ENCODE data around the gene STT3A. TPM values are rescaled to one million over a fixed set of nuclear protein-coding genes. Genes with fewer than 3 reads are reported as not detected.

The STT3A gene
- total RNA-seq, 2 donors from 2014 or later, result 51.7 to 69.7 TPM

DNA sequence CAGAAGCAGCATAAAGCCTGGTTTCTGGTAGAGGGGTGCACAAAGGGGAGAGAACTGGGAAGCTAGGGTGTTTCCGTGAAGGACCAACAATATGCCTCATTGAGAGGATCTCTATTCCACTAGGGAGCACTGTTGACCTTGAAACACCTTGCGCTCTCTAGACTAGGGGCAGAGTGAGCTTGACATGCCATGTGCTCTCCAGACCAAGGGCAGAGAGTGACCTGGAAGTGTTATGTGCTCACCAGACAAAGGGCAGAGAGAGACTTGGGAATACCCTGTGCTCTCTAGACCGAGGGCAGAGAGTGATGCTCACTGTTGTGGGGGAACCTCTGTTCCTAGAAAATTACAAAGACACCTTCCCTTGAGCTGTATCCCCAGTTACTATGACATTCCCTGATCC is 38.6 kb upstream of the STT3A start:
- no peak overlapping the region for H3K27ac ChIP-seq
- no peaks in the 10 kb centered on the region for H3K27me3 ChIP-seq
- peaks cover 0 to 20% of the 10 kb centered on the region in 2 donors for H3K9me3 ChIP-seq
- H3K4me3 ChIP-seq, result no peak overlapping the region
- no peaks in the 10 kb centered on the region for H3K4me1 ChIP-seq
- TF ChIP-seq, protein P1, sequence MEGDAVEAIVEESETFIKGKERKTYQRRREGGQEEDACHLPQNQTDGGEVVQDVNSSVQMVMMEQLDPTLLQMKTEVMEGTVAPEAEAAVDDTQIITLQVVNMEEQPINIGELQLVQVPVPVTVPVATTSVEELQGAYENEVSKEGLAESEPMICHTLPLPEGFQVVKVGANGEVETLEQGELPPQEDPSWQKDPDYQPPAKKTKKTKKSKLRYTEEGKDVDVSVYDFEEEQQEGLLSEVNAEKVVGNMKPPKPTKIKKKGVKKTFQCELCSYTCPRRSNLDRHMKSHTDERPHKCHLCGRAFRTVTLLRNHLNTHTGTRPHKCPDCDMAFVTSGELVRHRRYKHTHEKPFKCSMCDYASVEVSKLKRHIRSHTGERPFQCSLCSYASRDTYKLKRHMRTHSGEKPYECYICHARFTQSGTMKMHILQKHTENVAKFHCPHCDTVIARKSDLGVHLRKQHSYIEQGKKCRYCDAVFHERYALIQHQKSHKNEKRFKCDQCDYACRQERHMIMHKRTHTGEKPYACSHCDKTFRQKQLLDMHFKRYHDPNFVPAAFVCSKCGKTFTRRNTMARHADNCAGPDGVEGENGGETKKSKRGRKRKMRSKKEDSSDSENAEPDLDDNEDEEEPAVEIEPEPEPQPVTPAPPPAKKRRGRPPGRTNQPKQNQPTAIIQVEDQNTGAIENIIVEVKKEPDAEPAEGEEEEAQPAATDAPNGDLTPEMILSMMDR (IDR thresholded peaks at IDR 0.05), result no peak
- H3K36me3 ChIP-seq, result no peaks in the 10 kb centered on the region
- no peak for DNase-seq (ENCODE audit: low spot score)

- Histone ChIP-seq H3K4me1 (no peaks in the 10 kb centered on the region), H3K27me3 (no peaks in the 10 kb centered on the region), H3K4me3 (no peak overlapping the region), H3K36me3 (no peaks in the 10 kb centered on the region), H3K9me3 (no peaks in the 10 kb centered on the region), H3K27ac (no peak overlapping the region)
- TF ChIP-seq, protein P1 (IDR thresholded peaks at IDR 0.05), result no peak
- no peak for DNase-seq (ENCODE audit: low spot score)
Measured at GRCh38 chr11:125559888-125560287, 32.8 kb upstream of the STT3A start.

DNA sequence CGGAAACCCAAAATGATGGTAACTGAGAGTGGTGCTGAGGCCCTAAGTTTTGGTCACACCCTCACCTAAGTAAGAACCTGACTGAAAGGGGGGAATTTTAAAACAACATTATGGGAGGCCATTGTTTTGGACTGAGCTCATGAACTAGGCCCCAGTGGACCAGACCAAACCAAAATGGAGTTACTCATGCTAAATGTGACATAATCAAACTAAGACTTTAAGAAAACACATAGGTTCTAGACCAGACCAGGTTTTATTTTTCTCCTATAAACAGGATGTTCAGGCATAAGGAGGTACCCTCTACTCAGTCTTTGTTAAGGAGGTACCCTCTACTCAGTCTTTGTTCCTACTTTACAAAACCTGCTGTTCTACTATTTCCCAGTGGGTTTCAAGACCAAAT is 30.7 kb upstream of the STT3A start:
- H3K36me3 ChIP-seq, result no peaks in the 10 kb centered on the region
- no peak overlapping the region for H3K27ac ChIP-seq
- DNase-seq (ENCODE audit: low spot score), result no peak
- no peak overlapping the region for H3K4me3 ChIP-seq
- no peaks in the 10 kb centered on the region for H3K9me3 ChIP-seq
- TF ChIP-seq, protein P1 (IDR thresholded peaks at IDR 0.05), result no peak
- H3K4me1 ChIP-seq, result no peaks in the 10 kb centered on the region
- no peaks in the 10 kb centered on the region for H3K27me3 ChIP-seq

GRCh38 chr11:125562430-125562829 is 30.2 kb upstream of the STT3A start:
- H3K27ac ChIP-seq, result no peak overlapping the region
- no peaks in the 10 kb centered on the region for H3K27me3 ChIP-seq
- DNase-seq (ENCODE audit: low spot score), result no peak
- TF ChIP-seq, protein P1 (IDR thresholded peaks at IDR 0.05), result no peak
- no peak overlapping the region for H3K4me3 ChIP-seq
- H3K4me1 ChIP-seq, result no peaks in the 10 kb centered on the region
- no peaks in the 10 kb centered on the region for H3K9me3 ChIP-seq
- H3K36me3 ChIP-seq, result no peaks in the 10 kb centered on the region

DNA sequence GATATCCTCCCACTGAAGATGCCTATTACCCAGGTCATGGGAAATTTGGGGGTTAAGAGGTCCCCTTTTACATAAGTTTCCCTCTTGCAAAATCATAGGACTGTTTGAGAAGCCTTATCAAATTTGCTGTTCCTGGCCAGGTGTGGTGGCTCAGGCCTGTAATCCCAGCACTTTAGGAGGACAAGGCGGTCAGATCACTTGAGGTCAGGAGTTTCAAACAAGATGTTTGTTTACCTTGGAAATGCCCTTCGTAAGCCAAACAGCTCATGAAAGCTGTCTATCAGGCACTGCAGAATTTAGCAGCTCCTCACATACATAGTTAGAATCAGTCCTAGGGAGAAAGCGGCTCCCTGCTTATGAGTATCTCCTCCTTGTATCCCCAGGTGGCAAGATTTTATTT is 28.3 kb upstream of the STT3A start:
- TF ChIP-seq, protein P1 (IDR thresholded peaks at IDR 0.05), result no peak
- Histone ChIP-seq H3K36me3 (no peaks in the 10 kb centered on the region), H3K27me3 (no peaks in the 10 kb centered on the region), H3K9me3 (no peaks in the 10 kb centered on the region), H3K27ac (no peak overlapping the region), H3K4me1 (no peaks in the 10 kb centered on the region), H3K4me3 (no peak overlapping the region)
- DNase-seq (ENCODE audit: low spot score), result no peak

GRCh38 chr11:125566235-125566634 is 26.4 kb upstream of the STT3A start:
- no peak for DNase-seq (ENCODE audit: low spot score)
- Histone ChIP-seq H3K27me3 (no peaks in the 10 kb centered on the region), H3K27ac (no peak overlapping the region), H3K9me3 (no peaks in the 10 kb centered on the region), H3K36me3 (no peaks in the 10 kb centered on the region), H3K4me1 (peaks cover 0 to 16% of the 10 kb centered on the region in 2 donors), H3K4me3 (no peak overlapping the region)
- TF ChIP-seq, protein P1 (IDR thresholded peaks at IDR 0.05), result no peak
